K562 (cell line): ENCODE data around the gene EXOC3L2. TPM values are rescaled to one million over a fixed set of nuclear protein-coding genes. Genes with fewer than 3 reads are reported as not detected.

ENCODE experiments used
- CBX3 ChIP-seq, 2 experiments: IDR thresholded peaks; 1 replicate in 1 of 2; 2 replicates in 1 of 2; pipeline ENCODE4 v1.6.1; 2012; ENCODE audit warnings: inconsistent platforms in 2 of 2, low read length in 2 of 2, borderline replicate concordance in 1 of 2, control low read depth in 1 of 2
- CREB3L1 ChIP-seq: fragments of 450-650 bp; IDR thresholded peaks from 2 replicates; pipeline ENCODE4 v1.6.1; 2014; ENCODE audit warnings: low read depth, mild to moderate bottlenecking, moderate library complexity, borderline replicate concordance
- ETV1 ChIP-seq: fragments of 450-650 bp; conservative IDR thresholded peaks from 2 replicates; pipeline ENCODE4 v1.6.1; 2016; ENCODE audit warnings: missing genetic modification characterization, control low read depth, low read depth, missing compliant biosample characterization
- HDAC3 ChIP-seq: fragments of 450-650 bp; IDR thresholded peaks from 2 replicates; pipeline ENCODE4 v1.6.1; 2018; ENCODE audit warnings: borderline replicate concordance, mild to moderate bottlenecking, moderate library complexity; ENCODE audit not compliant: partially characterized antibody
- HMG20B ChIP-seq: fragments of 250-450 bp; sonication (Bioruptor Pico); IDR thresholded peaks from 2 replicates; pipeline ENCODE4 v1.5.0; 2021; ENCODE audit warnings: mild to moderate bottlenecking
- KAT8 ChIP-seq: fragments of 450-650 bp; IDR thresholded peaks from 2 replicates; pipeline ENCODE4 v1.6.1; 2016; ENCODE audit warnings: low read depth, mild to moderate bottlenecking
- KLF16 ChIP-seq: IDR thresholded peaks from 2 replicates; pipeline ENCODE4 v1.6.1; 2016; ENCODE audit warnings: antibody characterized with exemption
- PHB2 ChIP-seq: fragments of 450-650 bp; IDR thresholded peaks from 2 replicates; pipeline ENCODE4 v1.6.1; 2017; ENCODE audit warnings: low read depth
- POLR2H ChIP-seq: IDR thresholded peaks from 2 replicates; pipeline ENCODE4 v1.6.1; 2016; ENCODE audit warnings: missing genetic modification characterization, low read depth, mild to moderate bottlenecking, control low read depth, missing compliant biosample characterization, moderate library complexity
- PTRF ChIP-seq: fragments of 450-650 bp; IDR thresholded peaks from 2 replicates; pipeline ENCODE4 v1.6.1; 2016; ENCODE audit warnings: mild to moderate bottlenecking, missing genetic modification characterization, missing compliant biosample characterization
- SRSF7 ChIP-seq: fragments of 200-400 bp; formaldehyde crosslinking; optimal IDR thresholded peaks from 2 replicates; pipeline ENCODE3; 2017; ENCODE audit warnings: mild to moderate bottlenecking, low read depth, low read length
- YY1 ChIP-seq, 3 experiments: IDR thresholded peaks; 2 replicates each; pipeline ENCODE4 v1.6.1; 2011; ENCODE audit warnings: low read length in 2 of 3, mild to moderate bottlenecking in 2 of 3, moderate library complexity in 2 of 3, borderline replicate concordance in 1 of 3, control low read depth in 1 of 3, low read depth in 1 of 3; ENCODE audit not compliant: insufficient read depth in 3 of 3, insufficient replicate concordance in 2 of 3, control insufficient read depth in 1 of 3, insufficient read length in 1 of 3; ENCODE audit errors: extremely low read depth in 1 of 3
- ZBED1 ChIP-seq: IDR thresholded peaks from 2 replicates; pipeline ENCODE4 v1.6.1; 2014
- ZFP1 ChIP-seq: fragments of 450-650 bp; formaldehyde crosslinking; IDR thresholded peaks from 2 replicates; pipeline ENCODE4 v1.4.0; 2020; ENCODE audit warnings: mild to moderate bottlenecking, mixed read lengths
- ZNF41 ChIP-seq: fragments of 250-450 bp; sonication (Bioruptor Pico); conservative IDR thresholded peaks from 2 replicates; pipeline ENCODE4 v1.4.0; 2020; ENCODE audit warnings: mild to moderate bottlenecking
- ZNF609 ChIP-seq: sonication (generic); formaldehyde crosslinking; IDR thresholded peaks from 2 replicates; pipeline ENCODE4 v1.8.1; 2023; ENCODE audit warnings: missing genetic modification reagents, mild to moderate bottlenecking, borderline replicate concordance
- polyA plus RNA-seq, 8 experiments: library from polyadenylated mRNA; depleted of rRNA in 4 of 8; stranded (reverse) in 5 of 8; unstranded in 3 of 8; fragments of >200 nt; fragmentation: Nextera tagmentation in 2 of 8; fragmentation: Illumina TruSeq in 1 of 8; extraction: Ambion mirVana in 2 of 8; extraction: Trizol in 1 of 8; gene quantifications; 2 replicates each; pipeline versions ENCODE4 v1.2.1 to v1.2.3, GENCODE V29; 2011 to 2014; ENCODE audit warnings: inconsistent platforms in 1 of 8, missing spikeins in 1 of 8
- total RNA-seq, 7 experiments: library from RNA; depleted of rRNA in 6 of 7; stranded (reverse); fragments of >200 nt in 6 of 7; fragmentation: Illumina TruSeq in 2 of 7; extraction: Trizol in 2 of 7; gene quantifications; 2 replicates each; pipeline versions ENCODE4 v1.2.1 to v1.2.3, GENCODE V29; 2011 to 2021; ENCODE audit warnings: low replicate concordance in 1 of 7
- TF ChIP-seq, protein P1 (sequence below): fragments of 450-650 bp; formaldehyde crosslinking; IDR thresholded peaks from 2 replicates; pipeline ENCODE4 v1.4.0; 2020; ENCODE audit warnings: mild to moderate bottlenecking, moderate library complexity
- TF ChIP-seq, protein P2 (sequence below): fragments of 250-450 bp; sonication (Bioruptor Pico); IDR thresholded peaks from 2 replicates; pipeline ENCODE4 v1.5.0; 2021

EXOC3L2 gene
- total and polyA plus RNA-seq, 9 of the 15 experiments (the other 6 are each of a cell fraction or from before 2014, with no cell fraction given) = 0.31 to 19.0 (median 2.4) TPM

- no peak for TF ChIP-seq SRSF7
- TF ChIP-seq, protein P1, sequence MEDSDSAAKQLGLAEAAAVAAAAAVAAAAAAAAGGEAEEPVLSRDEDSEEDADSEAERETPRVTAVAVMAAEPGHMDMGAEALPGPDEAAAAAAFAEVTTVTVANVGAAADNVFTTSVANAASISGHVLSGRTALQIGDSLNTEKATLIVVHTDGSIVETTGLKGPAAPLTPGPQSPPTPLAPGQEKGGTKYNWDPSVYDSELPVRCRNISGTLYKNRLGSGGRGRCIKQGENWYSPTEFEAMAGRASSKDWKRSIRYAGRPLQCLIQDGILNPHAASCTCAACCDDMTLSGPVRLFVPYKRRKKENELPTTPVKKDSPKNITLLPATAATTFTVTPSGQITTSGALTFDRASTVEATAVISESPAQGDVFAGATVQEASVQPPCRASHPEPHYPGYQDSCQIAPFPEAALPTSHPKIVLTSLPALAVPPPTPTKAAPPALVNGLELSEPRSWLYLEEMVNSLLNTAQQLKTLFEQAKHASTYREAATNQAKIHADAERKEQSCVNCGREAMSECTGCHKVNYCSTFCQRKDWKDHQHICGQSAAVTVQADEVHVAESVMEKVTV (CRISPR knock-in tag) = no peak
- no peak for TF ChIP-seq HMG20B (CRISPR knock-in tag)
- no peak for TF ChIP-seq PHB2
- TF ChIP-seq YY1 (IDR thresholded peaks at IDR 0.05; ENCODE audit: borderline replicate concordance in 1 of 3, control insufficient read depth in 1 of 3, extremely low read depth in 1 of 3, insufficient read depth in 3 of 3, insufficient read length in 1 of 3, insufficient replicate concordance in 2 of 3, low read depth in 1 of 3, low read length in 2 of 3) = peak in 1 of 3 experiments; percentile 43
- 0 out of 2 replicates have a peak, but pooled peaks have one; percentile 24 for TF ChIP-seq ETV1 (tag)
- no peak for TF ChIP-seq POLR2H (tag)
- TF ChIP-seq, protein P2, sequence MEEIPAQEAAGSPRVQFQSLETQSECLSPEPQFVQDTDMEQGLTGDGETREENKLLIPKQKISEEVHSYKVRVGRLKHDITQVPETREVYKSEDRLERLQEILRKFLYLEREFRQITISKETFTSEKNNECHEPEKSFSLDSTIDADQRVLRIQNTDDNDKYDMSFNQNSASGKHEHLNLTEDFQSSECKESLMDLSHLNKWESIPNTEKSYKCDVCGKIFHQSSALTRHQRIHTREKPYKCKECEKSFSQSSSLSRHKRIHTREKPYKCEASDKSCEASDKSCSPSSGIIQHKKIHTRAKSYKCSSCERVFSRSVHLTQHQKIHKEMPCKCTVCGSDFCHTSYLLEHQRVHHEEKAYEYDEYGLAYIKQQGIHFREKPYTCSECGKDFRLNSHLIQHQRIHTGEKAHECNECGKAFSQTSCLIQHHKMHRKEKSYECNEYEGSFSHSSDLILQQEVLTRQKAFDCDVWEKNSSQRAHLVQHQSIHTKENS (CRISPR knock-in tag) = no peak
- no peak for TF ChIP-seq ZNF609 (CRISPR knock-in tag)
- no peak for TF ChIP-seq CREB3L1
- no peak for TF ChIP-seq ZNF41
- no peak for TF ChIP-seq ZFP1
- no peak for TF ChIP-seq ZBED1
- TF ChIP-seq CBX3 (IDR thresholded peaks at IDR 0.05; ENCODE audit: borderline replicate concordance in 1 of 2, low read length in 2 of 2) = no peak
- no peak for TF ChIP-seq HDAC3
- no peak for TF ChIP-seq KAT8
- no peak for TF ChIP-seq PTRF (tag)
- TF ChIP-seq KLF16 = no peak
These were observed 76.3 kb downstream of the EXOC3L2 start (continued) for GRCh38 chr19:45168767-45169351.
